ENCODE data around the gene CYTH4. TPM values are rescaled to one million over a fixed set of nuclear protein-coding genes. Genes with fewer than 3 reads are reported as not detected.

Gene CYTH4
- total RNA-seq, 2 donors from 2014 or later: not detected

- no peak for TF ChIP-seq CTCF (conservative IDR thresholded peaks at IDR 0.05)
- H3K4me3 Mint-ChIP-seq: no peak overlapping the region
- peaks cover 8% of the 10 kb centered on the region for H3K4me1 Mint-ChIP-seq
- no peaks in the 10 kb centered on the region for H3K36me3 Mint-ChIP-seq (ENCODE audit: low read depth)
- Histone ChIP-seq H3K4me3 (ENCODE audit: low read length) (no peak overlapping the region), H3K27me3 (ENCODE audit: control insufficient read depth, insufficient read depth, low read length, poor library complexity, severe bottlenecking) (no peaks in the 10 kb centered on the region), H3K4me1 (ENCODE audit: control insufficient read depth, insufficient read depth, low read length) (no peaks in the 10 kb centered on the region), H3K9ac (ENCODE audit: extremely low read depth, low read length, poor library complexity, severe bottlenecking) (no peak overlapping the region), H3K9me3 (ENCODE audit: control insufficient read depth, low read length) (no peaks in the 10 kb centered on the region), H3K27ac (ENCODE audit: low read depth, low read length) (no peak overlapping the region), H3K36me3 (ENCODE audit: control insufficient read depth, insufficient read depth, low read length) (no peaks in the 10 kb centered on the region)
- WGBS, 2 experiments (ENCODE audit: insufficient coverage in 1 of 2, insufficient read length in 1 of 2): 85 to 89% methylated on average over 11 to 16 of the region's 16 CpGs
- no peaks in the 10 kb centered on the region for H3K27me3 Mint-ChIP-seq (ENCODE audit: insufficient read depth)
- no peaks in the 10 kb centered on the region for H3K9me3 Mint-ChIP-seq
- peak; percentile 40 for DNase-seq
- H3K27ac Mint-ChIP-seq: no peak overlapping the region
Measured at GRCh38 chr22:37234736-37235711, 47.3 kb upstream of the CYTH4 start.

- Mint-ChIP-seq H3K36me3 (ENCODE audit: low read depth) (no peaks in the 10 kb centered on the region), H3K4me3 (no peak overlapping the region), H3K27me3 (ENCODE audit: insufficient read depth) (no peaks in the 10 kb centered on the region), H3K27ac (no peak overlapping the region), H3K9me3 (no peaks in the 10 kb centered on the region), H3K4me1 (peaks cover 8% of the 10 kb centered on the region)
- Histone ChIP-seq H3K9me3 (ENCODE audit: control insufficient read depth, low read length) (no peaks in the 10 kb centered on the region), H3K4me3 (ENCODE audit: low read length) (no peak overlapping the region), H3K9ac (ENCODE audit: extremely low read depth, low read length, poor library complexity, severe bottlenecking) (no peak overlapping the region), H3K4me1 (ENCODE audit: control insufficient read depth, insufficient read depth, low read length) (no peaks in the 10 kb centered on the region), H3K27ac (ENCODE audit: low read depth, low read length) (no peak overlapping the region), H3K27me3 (ENCODE audit: control insufficient read depth, insufficient read depth, low read length, poor library complexity, severe bottlenecking) (no peaks in the 10 kb centered on the region), H3K36me3 (ENCODE audit: control insufficient read depth, insufficient read depth, low read length) (no peaks in the 10 kb centered on the region)
- no peak for TF ChIP-seq CTCF (conservative IDR thresholded peaks at IDR 0.05)
- DNase-seq: peak; percentile 21
- WGBS, 2 experiments (ENCODE audit: insufficient coverage in 1 of 2, insufficient read length in 1 of 2): 94 to 96% methylated on average over 2 to 3 of the region's 3 CpGs
Measured at GRCh38 chr22:37235897-37236607, 46.3 kb upstream of the CYTH4 start.

DNA sequence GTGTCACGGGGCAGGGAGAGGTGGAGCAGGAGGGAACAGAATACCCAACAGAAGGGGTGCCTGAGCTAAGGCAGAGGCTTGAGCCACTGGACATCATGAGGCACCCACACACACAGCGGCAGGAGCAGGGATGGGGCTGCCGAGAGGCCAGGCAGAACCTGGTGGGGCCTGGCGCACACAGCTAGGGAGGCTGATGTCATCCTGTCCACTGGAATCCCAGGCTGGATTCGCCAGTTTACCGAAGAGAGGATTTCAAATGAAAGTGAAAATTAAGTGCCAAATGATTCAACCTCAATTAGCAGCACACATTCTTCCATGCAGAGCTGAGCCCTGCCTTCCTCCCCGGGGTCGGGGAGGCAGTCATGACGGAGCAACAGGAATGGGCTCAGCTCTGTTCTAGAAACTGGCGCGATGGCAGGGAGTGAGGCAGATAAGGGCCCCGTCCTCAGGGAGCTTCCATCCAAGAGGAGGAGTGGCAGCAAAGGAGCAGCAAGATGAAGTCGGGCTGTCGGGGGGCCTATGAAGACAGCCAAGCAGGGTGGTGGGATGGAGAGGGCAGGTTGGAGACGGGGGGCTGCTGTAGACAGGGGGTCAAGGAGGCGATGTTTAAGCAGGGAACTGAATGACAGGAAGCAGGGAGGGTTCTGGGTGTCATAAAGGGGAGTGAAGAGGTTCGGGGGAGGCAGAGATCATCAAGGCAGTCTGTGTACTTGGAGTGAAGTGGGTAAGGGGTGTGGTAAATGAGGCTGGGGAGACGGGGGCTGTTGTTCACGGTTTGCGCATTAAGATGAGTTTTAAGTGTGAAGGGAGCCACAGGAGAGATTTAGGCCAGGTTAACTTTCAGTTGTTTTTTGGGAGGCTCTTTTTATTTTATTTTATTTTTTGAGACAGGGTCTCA is 44.7 kb upstream of the CYTH4 start:
- Mint-ChIP-seq H3K4me3 (no peak overlapping the region), H3K4me1 (peaks cover 11% of the 10 kb centered on the region), H3K27ac (no peak overlapping the region)

More for the DNA sequence above, 44.7 kb upstream of the CYTH4 start:
- TF ChIP-seq CTCF (conservative IDR thresholded peaks at IDR 0.05): no peak
- 88 to 95% methylated on average over 9 to 20 of the region's 20 CpGs for WGBS, 2 experiments (ENCODE audit: insufficient coverage in 1 of 2, insufficient read length in 1 of 2)
- H3K36me3 ChIP-seq (ENCODE audit: control insufficient read depth, insufficient read depth, low read length): no peaks in the 10 kb centered on the region
- no peak overlapping the region for H3K4me3 ChIP-seq (ENCODE audit: low read length)
- no peaks in the 10 kb centered on the region for H3K36me3 Mint-ChIP-seq (ENCODE audit: low read depth)
- no peaks in the 10 kb centered on the region for H3K27me3 Mint-ChIP-seq (ENCODE audit: insufficient read depth)
- H3K9me3 Mint-ChIP-seq: no peaks in the 10 kb centered on the region
- no peaks in the 10 kb centered on the region for H3K9me3 ChIP-seq (ENCODE audit: control insufficient read depth, low read length)
- peaks cover 4% of the 10 kb centered on the region for H3K4me1 ChIP-seq (ENCODE audit: control insufficient read depth, insufficient read depth, low read length)
- no peak overlapping the region for H3K27ac ChIP-seq (ENCODE audit: low read depth, low read length)
- no peaks in the 10 kb centered on the region for H3K27me3 ChIP-seq (ENCODE audit: control insufficient read depth, insufficient read depth, low read length, poor library complexity, severe bottlenecking)
- no peak overlapping the region for H3K9ac ChIP-seq (ENCODE audit: extremely low read depth, low read length, poor library complexity, severe bottlenecking)
- DNase-seq: peak; percentile 70
